Measurements from ENCODE around the gene C12orf57. TPM values are rescaled to one million over a fixed set of nuclear protein-coding genes. Genes with fewer than 3 reads are reported as not detected.

Gene C12orf57
- total and polyA plus RNA-seq, 2 experiments from 2014 or later, result 247 to 264 TPM

GRCh38 chr12:6928703-6929407 is 15.0 kb upstream of the C12orf57 start:
- Histone ChIP-seq H3K4me1 (ENCODE audit: insufficient read depth) (peaks cover 48% of the 10 kb centered on the region), H3K27ac (peak overlapping the region; percentile 56), H3K36me3 (ENCODE audit: low read depth) (0 out of 2 replicates have a peak, but pooled peaks cover 6% of the 10 kb centered on the region), H4K20me1 (ENCODE audit: insufficient read depth) (peaks cover 14% of the 10 kb centered on the region; the same call in 1 of the 2 replicates), H3K9ac (peak overlapping the region; percentile 96), H3K9me3 (ENCODE audit: low read depth) (no peaks in the 10 kb centered on the region), H3K4me3 (peak overlapping the region; percentile 99), H3K4me2 (ENCODE audit: unreplicated experiment) (peak overlapping the region; percentile 95), H3K27me3 (replicated peaks; ENCODE audit: insufficient read depth) (no peaks in the 10 kb centered on the region), H3K79me2 (ENCODE audit: insufficient read depth) (peaks cover 68% of the 10 kb centered on the region), H3F3A (ENCODE audit: insufficient read depth) (peaks cover 57% of the 10 kb centered on the region), H3K9me2 (ENCODE audit: insufficient read depth) (no peaks in the 10 kb centered on the region), H2AFZ (0 out of 2 replicates have a peak overlapping the region, but pooled peaks have one; percentile 34)
- 1% methylated on average over 18 to 19 of the region's 19 CpGs for WGBS, 2 experiments (ENCODE audit: low coverage in 1 of 2, low lambda C conversion rate in 2 of 2, missing lambda C conversion rate in 2 of 2)
- in situ Hi-C loops (cut with MboI), result no loop called here
- DNase-seq, result peak; percentile 45
- TF ChIP-seq EZH2 (IDR thresholded peaks at IDR 0.05; ENCODE audit: insufficient read depth, poor library complexity, severe bottlenecking) (no peak), EZH2phosphoT487 (IDR thresholded peaks at IDR 0.05; ENCODE audit: insufficient read depth, low read depth) (no peak)

GRCh38 chr12:6929466-6930452 is 14.1 kb upstream of the C12orf57 start:
- H3K4me1 ChIP-seq (ENCODE audit: insufficient read depth), result peaks cover 47% of the 10 kb centered on the region
- H3K9me2 ChIP-seq (ENCODE audit: insufficient read depth), result no peaks in the 10 kb centered on the region
- peak overlapping the region; percentile 99 for H3K4me3 ChIP-seq
- H3K4me2 ChIP-seq (ENCODE audit: unreplicated experiment), result peak overlapping the region; percentile 95
- peaks cover 58% of the 10 kb centered on the region for H3F3A ChIP-seq (ENCODE audit: insufficient read depth)
- no peaks in the 10 kb centered on the region for H3K27me3 ChIP-seq (replicated peaks; ENCODE audit: insufficient read depth)
- 44 to 54% methylated on average over 7 of the region's 7 CpGs for WGBS, 2 experiments (ENCODE audit: low coverage in 1 of 2, low lambda C conversion rate in 2 of 2, missing lambda C conversion rate in 2 of 2)
- 0 out of 2 replicates have a peak, but pooled peaks cover 9% of the 10 kb centered on the region for H3K36me3 ChIP-seq (ENCODE audit: low read depth)
- H3K27ac ChIP-seq, result no peak overlapping the region
- in situ Hi-C loops (cut with MboI), result no loop called here
- peaks cover 77% of the 10 kb centered on the region for H3K79me2 ChIP-seq (ENCODE audit: insufficient read depth)
- H3K9me3 ChIP-seq (ENCODE audit: low read depth), result no peaks in the 10 kb centered on the region
- peaks cover 14% of the 10 kb centered on the region; the same call in 1 of the 2 replicates for H4K20me1 ChIP-seq (ENCODE audit: insufficient read depth)
- no peak overlapping the region for H2AFZ ChIP-seq
- TF ChIP-seq EZH2phosphoT487 (IDR thresholded peaks at IDR 0.05; ENCODE audit: insufficient read depth, low read depth) (no peak), EZH2 (IDR thresholded peaks at IDR 0.05; ENCODE audit: insufficient read depth, poor library complexity, severe bottlenecking) (no peak)
- peak overlapping the region; percentile 96 for H3K9ac ChIP-seq
- DNase-seq, result no peak

GRCh38 chr12:6932766-6933165 is 11.1 kb upstream of the C12orf57 start:
- TF ChIP-seq EZH2phosphoT487 (IDR thresholded peaks at IDR 0.05; ENCODE audit: insufficient read depth, low read depth), result no peak
- no peak for TF ChIP-seq EZH2 (IDR thresholded peaks at IDR 0.05; ENCODE audit: insufficient read depth, poor library complexity, severe bottlenecking)

DNA sequence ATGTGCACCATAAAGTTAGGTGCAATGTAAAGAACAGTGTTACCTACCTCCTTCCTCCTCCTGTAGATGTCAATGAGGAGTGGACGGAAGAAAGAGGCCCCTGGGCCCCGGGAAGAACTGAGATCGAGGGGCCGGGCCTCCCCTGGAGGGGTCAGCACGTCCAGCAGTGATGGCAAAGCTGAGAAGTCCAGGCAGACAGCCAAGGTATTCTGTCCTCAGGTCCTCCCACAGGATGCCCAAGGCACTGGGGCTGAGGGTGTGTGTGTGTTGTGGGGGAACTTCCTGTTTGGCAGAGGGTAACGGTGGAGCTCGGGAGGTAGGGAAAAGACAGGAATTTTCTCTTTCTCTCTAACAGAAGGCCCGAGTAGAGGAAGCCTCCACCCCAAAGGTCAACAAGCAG is 9.7 kb upstream of the C12orf57 start:
- Histone ChIP-seq H3K79me2 (ENCODE audit: insufficient read depth) (peaks cover 76% of the 10 kb centered on the region), H3K36me3 (ENCODE audit: low read depth) (peaks cover 14% of the 10 kb centered on the region; the same call in 1 of the 2 replicates), H3F3A (ENCODE audit: insufficient read depth) (peaks cover 48% of the 10 kb centered on the region), H4K20me1 (ENCODE audit: insufficient read depth) (peaks cover 14% of the 10 kb centered on the region; the same call in 1 of the 2 replicates), H3K4me2 (ENCODE audit: unreplicated experiment) (no peak overlapping the region), H3K4me1 (ENCODE audit: insufficient read depth) (peaks cover 29% of the 10 kb centered on the region), H3K9me2 (ENCODE audit: insufficient read depth) (no peaks in the 10 kb centered on the region), H3K4me3 (no peak overlapping the region), H3K9ac (peak overlapping the region; percentile 30; the same call in 1 of the 2 replicates), H3K27me3 (replicated peaks; ENCODE audit: insufficient read depth) (no peaks in the 10 kb centered on the region), H3K27ac (peak overlapping the region; percentile 30), H2AFZ (no peak overlapping the region), H3K9me3 (ENCODE audit: low read depth) (no peaks in the 10 kb centered on the region)
- TF ChIP-seq EZH2phosphoT487 (IDR thresholded peaks at IDR 0.05; ENCODE audit: insufficient read depth, low read depth) (no peak), EZH2 (IDR thresholded peaks at IDR 0.05; ENCODE audit: insufficient read depth, poor library complexity, severe bottlenecking) (no peak)
- in situ Hi-C loops (cut with MboI), result no loop called here
- 62 to 63% methylated on average over 8 of the region's 8 CpGs for WGBS, 2 experiments (ENCODE audit: low coverage in 1 of 2, low lambda C conversion rate in 2 of 2, missing lambda C conversion rate in 2 of 2)
- DNase-seq, result peak; percentile 42

More at GRCh38 chr12:6932766-6933165, 11.1 kb upstream of the C12orf57 start:
- H3K27me3 ChIP-seq (replicated peaks; ENCODE audit: insufficient read depth), result no peaks in the 10 kb centered on the region
- no peak overlapping the region for H2AFZ ChIP-seq
- DNase-seq, result no peak
- H3K36me3 ChIP-seq (ENCODE audit: low read depth), result peaks cover 14% of the 10 kb centered on the region; the same call in 1 of the 2 replicates
- no peaks in the 10 kb centered on the region for H3K9me2 ChIP-seq (ENCODE audit: insufficient read depth)
- peaks cover 46% of the 10 kb centered on the region for H3F3A ChIP-seq (ENCODE audit: insufficient read depth)
- in situ Hi-C loops (cut with MboI), result no loop called here
- 14 to 17% methylated on average over 1 of the region's 1 CpG for WGBS, 2 experiments (ENCODE audit: low coverage in 1 of 2, low lambda C conversion rate in 2 of 2, missing lambda C conversion rate in 2 of 2)
- H3K4me3 ChIP-seq, result no peak overlapping the region
- no peaks in the 10 kb centered on the region for H3K9me3 ChIP-seq (ENCODE audit: low read depth)
- peaks cover 14% of the 10 kb centered on the region; the same call in 1 of the 2 replicates for H4K20me1 ChIP-seq (ENCODE audit: insufficient read depth)
- H3K4me2 ChIP-seq (ENCODE audit: unreplicated experiment), result no peak overlapping the region
- 0 out of 2 replicates have a peak overlapping the region, but pooled peaks have one; percentile 30 for H3K27ac ChIP-seq
- peaks cover 86% of the 10 kb centered on the region for H3K79me2 ChIP-seq (ENCODE audit: insufficient read depth)
- peak overlapping the region; percentile 17 for H3K9ac ChIP-seq
- H3K4me1 ChIP-seq (ENCODE audit: insufficient read depth), result peaks cover 26% of the 10 kb centered on the region
